ENCODE results near the gene WDR20.

DNA sequence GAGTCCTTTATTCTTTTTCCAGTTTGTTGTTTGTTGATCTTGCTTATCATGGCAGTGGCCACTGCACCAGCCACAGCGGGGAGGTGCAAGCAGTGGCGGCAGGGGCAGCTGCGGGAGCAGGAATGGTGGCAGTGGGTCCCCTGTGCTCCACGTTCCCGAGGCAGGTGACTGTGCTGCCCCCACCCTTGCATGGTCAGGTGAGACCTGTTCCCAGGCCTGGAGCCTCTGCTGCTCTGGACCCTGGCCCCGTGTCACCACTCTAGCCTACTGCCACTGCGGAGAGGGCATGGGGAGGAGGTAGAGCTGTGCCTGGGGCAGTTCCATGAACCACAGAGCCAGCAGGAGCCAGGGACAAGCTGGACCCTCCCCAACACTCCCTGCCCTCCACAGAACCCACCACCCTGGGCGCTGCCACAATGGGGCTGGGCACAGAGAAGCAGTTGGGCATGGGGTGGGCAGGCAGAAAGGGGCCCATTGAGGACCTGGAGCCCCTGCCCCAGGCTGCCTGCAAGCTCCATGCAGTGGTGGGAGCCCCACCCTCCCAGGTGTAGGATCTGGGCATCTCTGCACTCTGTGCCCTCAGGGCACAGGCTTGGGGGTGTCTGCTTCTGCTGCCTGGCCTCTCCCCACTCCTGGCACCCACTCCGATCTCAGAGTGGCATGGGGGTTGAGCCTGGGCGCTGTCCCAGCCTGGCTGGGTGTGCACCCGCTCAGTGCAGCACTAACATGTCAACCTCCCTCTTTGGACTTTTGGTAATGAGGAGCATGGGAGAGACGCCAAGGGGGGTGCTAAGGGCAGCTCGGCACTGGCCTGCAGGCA, 23.1 kb upstream of the WDR20 start:
- TF ChIP-seq, protein P1, sequence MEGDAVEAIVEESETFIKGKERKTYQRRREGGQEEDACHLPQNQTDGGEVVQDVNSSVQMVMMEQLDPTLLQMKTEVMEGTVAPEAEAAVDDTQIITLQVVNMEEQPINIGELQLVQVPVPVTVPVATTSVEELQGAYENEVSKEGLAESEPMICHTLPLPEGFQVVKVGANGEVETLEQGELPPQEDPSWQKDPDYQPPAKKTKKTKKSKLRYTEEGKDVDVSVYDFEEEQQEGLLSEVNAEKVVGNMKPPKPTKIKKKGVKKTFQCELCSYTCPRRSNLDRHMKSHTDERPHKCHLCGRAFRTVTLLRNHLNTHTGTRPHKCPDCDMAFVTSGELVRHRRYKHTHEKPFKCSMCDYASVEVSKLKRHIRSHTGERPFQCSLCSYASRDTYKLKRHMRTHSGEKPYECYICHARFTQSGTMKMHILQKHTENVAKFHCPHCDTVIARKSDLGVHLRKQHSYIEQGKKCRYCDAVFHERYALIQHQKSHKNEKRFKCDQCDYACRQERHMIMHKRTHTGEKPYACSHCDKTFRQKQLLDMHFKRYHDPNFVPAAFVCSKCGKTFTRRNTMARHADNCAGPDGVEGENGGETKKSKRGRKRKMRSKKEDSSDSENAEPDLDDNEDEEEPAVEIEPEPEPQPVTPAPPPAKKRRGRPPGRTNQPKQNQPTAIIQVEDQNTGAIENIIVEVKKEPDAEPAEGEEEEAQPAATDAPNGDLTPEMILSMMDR (conservative IDR thresholded peaks at IDR 0.05; ENCODE audit: low read length), result no peak
- TF ChIP-seq EZH2phosphoT487 (IDR thresholded peaks at IDR 0.05; ENCODE audit: borderline replicate concordance), result no peak

Data from Loucy (cell line).